Calu3 (cell line): ENCODE measurements around the gene APOL2. TPM values are rescaled to one million over a fixed set of nuclear protein-coding genes. Genes with fewer than 3 reads are reported as not detected.
"Not testable (repeated sequence)": the region's sequence is repeated elsewhere in the genome, so short reads cannot be mapped to it uniquely, and the experiment has no call there.

Experiments used
- BruUV-seq: library from RNA; stranded (reverse); fragments of 400-500 nt; replicated peaks from 2 replicates; lab custom pipeline; 2021; lab: Mats Ljungman, UMichigan
- CTCF ChIA-PET: fragments of 300-600 bp; sonication (Branson Sonifier 250); formaldehyde crosslinking; loops from one replicate; lab custom pipeline; 2022; ENCODE audit warnings: antibody characterized with exemption; lab: Charles Lee
- DNase-seq: peaks from one replicate; pipeline ENCODE4 v3.0.0; 2022
- H3K27ac Mint-ChIP-seq: one replicate; pipeline ENCODE4 v1.8.0; 2022; ENCODE audit warnings: mixed read lengths; ENCODE audit not compliant: unreplicated experiment
- H3K27me3 Mint-ChIP-seq: one replicate; pipeline ENCODE4 v1.8.0; 2022; ENCODE audit warnings: mixed read lengths; ENCODE audit not compliant: unreplicated experiment
- H3K36me3 Mint-ChIP-seq: one replicate; pipeline ENCODE4 v1.8.0; 2022; ENCODE audit warnings: mild to moderate bottlenecking, moderate library complexity, mixed read lengths; ENCODE audit not compliant: insufficient read depth, unreplicated experiment
- H3K4me1 Mint-ChIP-seq: one replicate; pipeline ENCODE4 v1.8.0; 2022; ENCODE audit warnings: mild to moderate bottlenecking, low read depth, mixed read lengths; ENCODE audit not compliant: unreplicated experiment
- H3K4me3 Mint-ChIP-seq: one replicate; pipeline ENCODE4 v1.8.0; 2022; ENCODE audit warnings: mild to moderate bottlenecking, low read depth, moderate library complexity, mixed read lengths; ENCODE audit not compliant: unreplicated experiment
- H3K9me3 Mint-ChIP-seq: one replicate; pipeline ENCODE4 v1.8.0; 2022; ENCODE audit warnings: low read depth, mixed read lengths; ENCODE audit not compliant: unreplicated experiment
- CTCF ChIP-seq: fragments of 200-600 bp; IDR thresholded peaks from one replicate; pipeline ENCODE4 v1.8.0; 2022; ENCODE audit warnings: antibody characterized with exemption; ENCODE audit not compliant: unreplicated experiment
- intact Hi-C: fragments of 100-400 bp; cut with micrococcal nuclease; formaldehyde crosslinking; loops from one replicate; pipeline ENCODE4 v1.10.0; 2022; ENCODE audit not compliant: unreplicated experiment
- total RNA-seq: library from RNA; stranded (reverse); gene quantifications from 2 replicates; pipeline ENCODE4 v1.2.3, GENCODE V29; 2022

APOL2 gene
- total RNA-seq, 1 experiment from 2014 or later: 90.1 TPM

DNA sequence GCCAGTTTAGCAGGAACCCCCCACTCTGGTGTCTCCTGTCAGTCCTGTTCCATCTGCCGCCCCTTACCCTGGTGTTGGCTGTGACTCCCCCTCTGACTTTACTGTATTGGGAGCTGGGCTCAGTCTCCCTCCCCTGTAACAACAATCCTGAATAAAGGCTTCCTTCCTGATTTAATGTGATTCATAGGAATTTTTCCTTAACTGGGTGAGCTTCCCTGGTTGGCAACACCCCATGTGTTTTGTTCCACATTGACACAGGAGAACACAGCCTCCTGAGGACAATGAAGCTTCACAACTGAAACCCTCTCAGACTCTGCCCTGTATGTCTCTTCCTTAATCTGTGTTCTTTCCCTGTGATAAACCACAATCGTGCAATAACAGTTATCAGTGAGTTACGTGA lies 46.2 kb downstream of the APOL2 start:
- no peak for DNase-seq
- H3K36me3 Mint-ChIP-seq: peaks cover 5% of the 10 kb centered on the region
- H3K27ac Mint-ChIP-seq: no peak overlapping the region
- TF ChIP-seq CTCF: no peak
- peaks cover 4% of the 10 kb centered on the region for H3K9me3 Mint-ChIP-seq
- peaks cover 10% of the 10 kb centered on the region for H3K4me1 Mint-ChIP-seq
- BruUV-seq: no TSS peak
- no peak overlapping the region for H3K4me3 Mint-ChIP-seq
- intact Hi-C loops: no loop called here
- peaks cover 62% of the 10 kb centered on the region for H3K27me3 Mint-ChIP-seq
- CTCF ChIA-PET: no interaction called here

GRCh38 chr22:36192542-36192941 lies 46.8 kb downstream of the APOL2 start:
- Mint-ChIP-seq H3K9me3 (peaks cover 4% of the 10 kb centered on the region), H3K27ac (no peak overlapping the region), H3K4me3 (no peak overlapping the region), H3K4me1 (peaks cover 10% of the 10 kb centered on the region), H3K36me3 (peaks cover 5% of the 10 kb centered on the region), H3K27me3 (peaks cover 68% of the 10 kb centered on the region)
- intact Hi-C loops: no loop called here
- TF ChIP-seq CTCF: no peak
- CTCF ChIA-PET: no interaction called here
- no TSS peak for BruUV-seq
- DNase-seq: no peak

DNA sequence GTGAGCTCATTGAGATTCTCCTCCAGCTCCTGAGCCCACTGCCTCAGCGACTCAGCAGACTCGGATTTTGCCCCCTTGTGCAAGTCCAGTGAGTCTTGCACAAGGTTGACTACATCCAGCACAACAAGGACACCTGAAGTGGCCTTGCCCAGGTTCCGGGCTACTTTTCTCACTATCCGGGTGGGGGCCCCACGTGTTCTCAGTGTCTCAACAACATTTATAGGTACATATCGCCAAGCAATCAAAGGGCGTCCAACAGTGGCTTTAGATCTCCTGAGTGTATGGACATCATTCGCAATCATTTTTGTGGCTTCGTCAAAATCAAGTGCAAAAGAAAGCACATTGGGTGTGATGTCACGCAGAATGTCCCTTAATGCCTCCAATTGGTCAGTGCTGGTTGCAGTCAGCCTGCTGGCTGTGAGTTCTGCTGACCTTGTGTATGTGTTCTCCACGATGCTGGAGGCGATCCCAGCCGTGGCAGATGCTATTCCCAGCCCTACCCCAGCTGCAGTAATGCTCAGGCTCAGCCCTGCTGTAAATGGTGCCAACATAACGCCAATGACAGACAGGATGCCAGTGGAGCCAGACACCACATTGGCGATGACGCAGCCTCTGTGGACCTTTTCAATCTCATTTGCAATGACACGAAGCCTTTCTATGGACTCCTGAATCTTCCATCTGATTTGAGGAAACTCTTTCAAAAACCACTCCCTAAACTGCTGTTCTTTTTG lies 48.1 kb downstream of the APOL2 start:
- CTCF ChIA-PET: no interaction called here
- Mint-ChIP-seq H3K27ac (no peak overlapping the region), H3K4me3 (no peak overlapping the region), H3K4me1 (peaks cover 10% of the 10 kb centered on the region), H3K27me3 (peaks cover 72% of the 10 kb centered on the region), H3K36me3 (peaks cover 5% of the 10 kb centered on the region), H3K9me3 (peaks cover 4% of the 10 kb centered on the region)
- no peak for DNase-seq
- BruUV-seq: no TSS peak
- intact Hi-C loops: no loop called here
- no peak for TF ChIP-seq CTCF

DNA sequence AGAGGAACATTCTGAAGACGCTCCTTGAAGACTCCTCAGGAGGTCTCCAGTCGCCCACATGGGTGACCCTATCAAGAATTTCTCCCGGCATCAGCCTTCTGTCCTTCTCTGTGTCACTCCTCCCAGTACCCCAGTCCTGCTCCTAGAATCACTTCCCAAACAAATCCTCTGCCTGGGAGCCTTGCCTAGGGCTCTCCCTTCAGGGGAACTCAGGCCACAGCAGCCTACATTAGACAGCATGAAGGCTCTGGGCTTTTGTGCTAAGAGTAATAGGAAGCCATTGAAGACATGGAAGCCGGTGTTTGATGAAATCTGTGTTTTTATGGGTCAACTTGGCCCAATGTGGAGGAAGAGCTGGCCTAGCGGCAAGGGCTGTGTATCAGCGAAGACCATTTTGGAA lies 51.5 kb downstream of the APOL2 start:
- DNase-seq, H3K27ac Mint-ChIP-seq, CTCF ChIA-PET, H3K9me3 Mint-ChIP-seq, intact Hi-C loops, H3K4me1 Mint-ChIP-seq, BruUV-seq, H3K4me3 Mint-ChIP-seq, H3K36me3 Mint-ChIP-seq: not testable (repeated sequence)
- peaks cover 91% of the 10 kb centered on the region for H3K27me3 Mint-ChIP-seq

DNA sequence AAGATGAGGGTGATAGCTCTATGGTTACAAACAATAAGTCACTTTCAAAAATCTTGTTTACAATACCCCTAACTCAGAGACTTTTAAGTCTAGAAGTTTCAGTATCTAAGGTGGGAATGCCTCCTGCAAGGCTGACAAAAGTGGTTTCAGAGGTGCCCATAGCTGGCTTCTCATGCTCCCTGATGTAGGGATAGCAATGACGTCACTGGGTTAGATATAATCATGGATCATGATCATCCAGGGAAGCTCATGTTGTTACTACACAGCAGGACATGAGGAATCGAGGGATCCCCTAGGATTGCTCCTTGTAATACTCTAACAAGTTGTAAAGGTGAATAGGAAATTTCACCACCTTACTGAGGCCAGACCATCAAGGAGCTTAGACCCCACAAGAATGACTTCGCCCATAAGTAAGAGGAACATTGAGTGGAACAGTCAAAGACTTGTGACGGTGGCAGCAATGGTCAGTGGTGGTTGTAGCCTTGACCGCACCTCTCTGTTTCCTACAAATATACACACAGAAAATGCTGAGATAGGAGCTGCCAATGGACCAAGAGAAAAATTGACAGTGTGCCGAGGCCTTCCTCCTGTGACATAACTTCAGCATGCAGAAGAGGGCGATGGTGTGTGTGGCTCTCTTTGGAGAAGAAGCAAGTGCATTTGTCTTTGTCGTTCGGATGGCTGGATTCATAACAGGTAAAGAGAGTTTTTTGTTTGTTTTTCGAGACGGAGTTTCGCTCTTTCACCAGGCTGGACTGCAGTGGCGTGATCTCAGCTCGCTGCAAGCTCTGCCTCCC lies 53.3 kb downstream of the APOL2 start:
- CTCF ChIA-PET: no interaction called here
- peaks cover 5% of the 10 kb centered on the region for H3K36me3 Mint-ChIP-seq
- no TSS peak for BruUV-seq
- peaks cover 91% of the 10 kb centered on the region for H3K27me3 Mint-ChIP-seq
- H3K9me3 Mint-ChIP-seq: peaks cover 4% of the 10 kb centered on the region
- H3K27ac Mint-ChIP-seq: no peak overlapping the region
- no peak overlapping the region for H3K4me3 Mint-ChIP-seq
- intact Hi-C loops: no loop called here
- DNase-seq: no peak
- no peaks in the 10 kb centered on the region for H3K4me1 Mint-ChIP-seq
- TF ChIP-seq CTCF: no peak
